Activated T-helper 9 cell treated with anti-CD3 and anti-CD28 coated beads, Interleukin-2, amount 50 U/mL, for 16 hours (primary cell): ENCODE results near the gene CRACR2B.

Experiments
- DNase-seq: peaks from one replicate; pipeline ENCODE4 v3.0.0-alpha.2; 2020; ENCODE audit warnings: low read depth

CRACR2B gene

GRCh38 chr11:811446-812245 is 16.1 kb upstream of the CRACR2B start:
- DNase-seq = no peak

DNA sequence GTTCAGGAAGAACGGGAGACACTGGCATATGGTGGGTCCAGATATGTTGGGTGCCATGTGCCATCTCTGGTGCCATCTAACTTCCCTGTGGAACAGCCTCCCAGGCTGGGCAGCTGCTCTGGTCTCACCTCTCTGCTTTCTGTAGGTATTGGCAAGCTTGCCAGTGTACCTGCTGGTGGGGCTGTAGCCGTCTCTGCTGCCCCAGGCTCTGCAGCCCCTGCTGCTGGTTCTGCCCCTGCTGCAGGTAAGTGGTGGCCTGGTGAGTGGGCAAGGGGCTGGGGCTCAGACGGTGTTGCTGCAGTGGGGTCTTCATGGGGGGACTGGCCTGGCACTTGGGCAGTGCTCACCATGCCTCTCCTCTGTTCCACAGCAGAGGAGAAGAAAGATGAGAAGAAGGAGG is 15.3 kb upstream of the CRACR2B start:
- DNase-seq = no peak

- no peak for DNase-seq
These were observed 14.7 kb upstream of the CRACR2B start for GRCh38 chr11:813072-813455.

- no peak for DNase-seq
These were observed 14.1 kb upstream of the CRACR2B start for GRCh38 chr11:813456-814096.

GRCh38 chr11:815675-816432 is 11.9 kb upstream of the CRACR2B start:
- no peak for DNase-seq

DNA sequence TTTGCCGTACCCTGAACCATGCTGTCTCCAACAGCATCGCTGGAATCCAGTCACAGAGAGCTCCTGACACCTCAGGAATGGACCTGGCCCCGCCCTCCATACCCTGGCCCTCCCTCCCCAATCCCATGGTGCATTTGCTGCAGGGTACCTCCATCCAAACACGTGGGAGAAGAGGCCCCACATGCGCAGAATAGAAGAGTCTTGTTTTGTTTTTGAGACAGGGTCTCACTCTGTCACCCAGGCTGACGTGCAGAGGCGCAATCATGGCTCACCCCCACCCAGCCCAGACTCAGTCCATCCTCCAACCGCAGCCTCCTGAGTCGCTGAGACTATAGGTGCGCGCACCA is 11.3 kb upstream of the CRACR2B start:
- no peak for DNase-seq

GRCh38 chr11:818396-819128 is 9.2 kb upstream of the CRACR2B start, which contains the start of gene PNPLA2:
Gene PNPLA2 (plus strand): TSS chr11:818914. CDS start chr11:819719, 805 bp downstream.
- no peak for DNase-seq

- peak; percentile 84 for DNase-seq
These were observed 8.4 kb upstream of the CRACR2B start for GRCh38 chr11:819129-819931.

- DNase-seq = peak; percentile 86
These were observed 7.6 kb upstream of the CRACR2B start for GRCh38 chr11:819943-820649.

DNA sequence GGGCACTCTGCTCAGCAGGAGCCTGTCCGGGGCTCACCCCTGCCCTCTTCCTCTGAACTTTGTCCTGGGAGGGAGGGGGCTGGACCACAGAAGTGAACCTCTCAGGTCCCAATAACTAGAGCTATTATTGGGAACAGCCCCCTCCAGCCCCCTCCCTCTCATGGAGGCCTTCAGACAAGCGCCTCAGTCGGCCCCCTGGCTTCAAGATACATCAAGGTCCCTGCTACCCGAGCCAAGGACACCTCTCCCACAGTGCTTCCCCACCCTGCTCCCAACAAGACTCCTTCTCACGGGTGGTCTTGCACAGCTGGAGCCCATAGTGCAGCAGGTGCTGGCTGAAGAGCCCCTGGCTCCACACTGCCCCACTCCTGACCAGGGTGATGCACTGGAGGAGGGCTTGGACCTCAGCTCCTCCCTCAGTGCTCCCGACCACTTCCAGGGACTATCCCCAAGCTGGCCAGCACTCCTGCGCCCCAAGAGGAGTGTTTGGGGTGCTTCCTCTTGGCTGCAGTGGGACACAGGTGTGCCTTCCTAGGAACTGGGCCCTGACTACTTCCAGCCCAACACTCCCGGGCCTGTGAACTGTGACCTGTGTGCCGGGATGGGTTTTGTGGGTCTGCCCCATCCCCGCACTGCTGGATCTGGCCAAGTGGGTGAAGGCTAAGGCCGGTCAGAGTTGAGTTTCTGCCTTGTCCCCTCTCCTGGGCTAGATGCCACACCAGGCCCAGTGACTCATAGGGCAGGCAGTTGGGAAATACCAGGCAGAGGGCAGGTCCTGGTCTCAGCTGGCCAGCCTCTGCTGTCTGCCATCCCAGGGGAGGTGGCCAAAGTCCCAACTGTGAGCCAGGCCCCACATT is 6.8 kb upstream of the CRACR2B start:
- no peak for DNase-seq

DNA sequence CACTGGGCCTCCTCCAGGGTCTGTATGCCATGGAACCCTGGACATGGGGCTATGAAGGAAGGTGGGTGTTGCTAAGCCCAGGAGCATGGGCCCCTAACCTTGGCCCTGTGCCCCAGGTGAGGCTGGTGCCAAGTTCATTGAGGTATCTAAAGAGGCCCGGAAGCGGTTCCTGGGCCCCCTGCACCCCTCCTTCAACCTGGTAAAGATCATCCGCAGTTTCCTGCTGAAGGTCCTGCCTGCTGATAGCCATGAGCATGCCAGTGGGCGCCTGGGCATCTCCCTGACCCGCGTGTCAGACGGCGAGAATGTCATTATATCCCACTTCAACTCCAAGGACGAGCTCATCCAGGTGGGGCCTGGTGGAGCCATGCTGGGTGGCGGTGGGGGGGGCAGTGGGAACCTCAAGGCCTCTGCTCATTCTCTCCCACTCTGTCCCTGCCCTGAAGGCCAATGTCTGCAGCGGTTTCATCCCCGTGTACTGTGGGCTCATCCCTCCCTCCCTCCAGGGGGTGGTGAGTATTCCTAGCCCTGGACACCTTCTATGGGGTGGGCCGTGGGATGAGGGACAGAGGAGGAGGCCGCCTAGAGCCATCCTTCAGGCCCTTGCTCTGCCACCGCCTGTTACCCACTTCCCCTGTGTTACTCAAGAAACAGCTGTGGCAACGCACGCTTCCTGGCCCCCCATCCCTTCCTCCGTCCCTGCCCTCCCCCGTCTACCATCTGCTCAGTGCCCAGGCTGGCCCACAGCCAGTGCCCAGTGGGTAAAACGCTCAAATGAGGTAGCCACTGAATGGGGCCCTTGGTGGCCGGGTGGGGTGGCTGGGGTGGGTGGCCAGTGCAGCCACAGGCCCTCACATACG is 6.0 kb upstream of the CRACR2B start:
- DNase-seq = no peak

DNA sequence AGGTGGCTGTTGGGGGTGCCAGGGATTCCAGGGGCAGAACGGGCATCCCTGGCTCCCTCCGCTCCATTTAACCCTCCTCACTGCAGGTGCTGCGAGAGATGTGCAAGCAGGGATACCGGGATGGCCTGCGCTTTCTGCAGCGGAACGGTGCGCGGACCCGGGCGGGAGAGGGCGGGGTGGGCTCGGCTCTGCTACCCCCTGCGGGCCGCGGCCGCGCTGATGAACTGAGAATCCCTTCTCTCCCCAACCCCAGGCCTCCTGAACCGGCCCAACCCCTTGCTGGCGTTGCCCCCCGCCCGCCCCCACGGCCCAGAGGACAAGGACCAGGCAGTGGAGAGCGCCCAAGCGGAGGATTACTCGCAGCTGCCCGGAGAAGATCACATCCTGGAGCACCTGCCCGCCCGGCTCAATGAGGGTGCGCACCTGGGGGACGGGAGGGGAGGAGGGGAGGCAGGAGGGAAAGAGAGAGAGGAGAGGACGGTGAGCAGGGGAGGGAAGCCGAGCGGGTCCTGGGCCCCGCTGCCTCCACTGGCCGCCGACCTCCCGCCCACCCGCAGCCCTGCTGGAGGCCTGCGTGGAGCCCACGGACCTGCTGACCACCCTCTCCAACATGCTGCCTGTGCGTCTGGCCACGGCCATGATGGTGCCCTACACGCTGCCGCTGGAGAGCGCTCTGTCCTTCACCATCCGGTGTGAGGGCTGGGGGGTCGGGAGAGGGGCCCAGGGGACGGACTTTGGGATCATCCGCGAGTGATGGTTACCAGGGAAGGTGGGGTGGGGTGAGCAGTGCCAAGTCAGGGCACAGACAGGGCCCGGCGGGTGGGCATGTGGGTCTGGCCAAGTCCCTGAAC is 4.1 kb upstream of the CRACR2B start:
- DNase-seq = no peak

DNA sequence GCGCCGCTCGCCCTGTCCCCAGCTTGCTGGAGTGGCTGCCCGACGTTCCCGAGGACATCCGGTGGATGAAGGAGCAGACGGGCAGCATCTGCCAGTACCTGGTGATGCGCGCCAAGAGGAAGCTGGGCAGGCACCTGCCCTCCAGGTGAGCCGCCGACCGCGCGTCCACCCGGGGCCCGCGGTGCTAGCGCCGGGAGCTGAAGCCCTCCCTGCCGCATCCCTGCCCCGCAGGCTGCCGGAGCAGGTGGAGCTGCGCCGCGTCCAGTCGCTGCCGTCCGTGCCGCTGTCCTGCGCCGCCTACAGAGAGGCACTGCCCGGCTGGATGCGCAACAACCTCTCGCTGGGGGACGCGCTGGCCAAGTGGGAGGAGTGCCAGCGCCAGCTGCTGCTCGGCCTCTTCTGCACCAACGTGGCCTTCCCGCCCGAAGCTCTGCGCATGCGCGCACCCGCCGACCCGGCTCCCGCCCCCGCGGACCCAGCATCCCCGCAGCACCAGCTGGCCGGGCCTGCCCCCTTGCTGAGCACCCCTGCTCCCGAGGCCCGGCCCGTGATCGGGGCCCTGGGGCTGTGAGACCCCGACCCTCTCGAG is 3.3 kb upstream of the CRACR2B start:
- no peak for DNase-seq

DNA sequence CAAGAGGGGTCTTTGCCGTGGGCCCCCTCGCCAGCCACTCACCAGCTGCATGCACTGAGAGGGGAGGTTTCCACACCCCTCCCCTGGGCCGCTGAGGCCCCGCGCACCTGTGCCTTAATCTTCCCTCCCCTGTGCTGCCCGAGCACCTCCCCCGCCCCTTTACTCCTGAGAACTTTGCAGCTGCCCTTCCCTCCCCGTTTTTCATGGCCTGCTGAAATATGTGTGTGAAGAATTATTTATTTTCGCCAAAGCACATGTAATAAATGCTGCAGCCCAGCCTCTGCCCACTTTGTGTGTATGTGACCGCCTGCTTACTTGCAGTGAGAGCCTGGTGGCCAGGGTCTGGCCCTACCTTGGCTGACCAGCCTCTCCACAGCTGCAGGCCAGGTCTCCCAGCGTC is 2.8 kb upstream of the CRACR2B start:
- no peak for DNase-seq

DNA sequence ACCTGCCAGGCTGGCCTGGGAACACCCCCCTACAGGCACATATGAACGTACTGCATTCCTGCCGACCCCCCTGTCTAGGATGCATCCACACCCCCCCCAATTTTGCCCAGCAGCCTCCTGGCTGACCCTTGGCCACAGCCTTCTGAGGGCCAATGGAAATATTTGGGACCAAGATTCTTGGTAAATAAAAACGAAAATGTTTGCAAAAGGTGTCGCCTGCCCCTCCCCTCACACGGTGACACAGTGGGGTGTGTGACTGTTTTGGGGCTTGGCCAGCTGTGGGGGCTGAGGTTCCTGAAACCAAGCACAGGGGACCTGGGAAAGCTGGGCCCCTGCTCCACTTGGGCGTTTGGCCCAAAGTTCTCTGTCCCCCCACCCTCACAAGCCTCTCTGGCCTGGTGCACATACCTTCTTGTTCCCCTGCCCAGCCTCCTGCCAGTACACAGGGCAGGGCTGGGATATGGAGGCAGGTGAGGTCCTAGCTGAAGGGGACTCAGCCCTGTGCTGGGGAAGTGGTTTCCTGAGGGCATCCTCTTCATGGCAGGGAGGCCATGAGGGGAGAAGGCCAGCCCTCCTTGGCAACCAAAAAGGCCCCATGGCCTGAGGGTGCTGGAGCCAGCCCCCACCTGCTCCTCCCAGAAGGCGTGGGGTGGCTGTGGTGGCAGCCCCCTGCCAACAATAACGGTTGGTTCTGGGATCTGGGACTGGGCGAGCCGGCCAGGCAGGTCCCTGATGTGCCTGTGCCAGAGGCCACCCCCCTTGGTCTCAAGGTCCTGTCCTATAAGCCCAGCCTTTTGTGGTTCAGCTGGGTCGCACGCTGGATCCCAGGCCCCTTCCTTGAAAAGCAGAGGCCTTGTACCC is 2.1 kb upstream of the CRACR2B start:
- DNase-seq = no peak

GRCh38 chr11:826227-826621 is 1.5 kb upstream of the CRACR2B start:
- DNase-seq = no peak

DNA sequence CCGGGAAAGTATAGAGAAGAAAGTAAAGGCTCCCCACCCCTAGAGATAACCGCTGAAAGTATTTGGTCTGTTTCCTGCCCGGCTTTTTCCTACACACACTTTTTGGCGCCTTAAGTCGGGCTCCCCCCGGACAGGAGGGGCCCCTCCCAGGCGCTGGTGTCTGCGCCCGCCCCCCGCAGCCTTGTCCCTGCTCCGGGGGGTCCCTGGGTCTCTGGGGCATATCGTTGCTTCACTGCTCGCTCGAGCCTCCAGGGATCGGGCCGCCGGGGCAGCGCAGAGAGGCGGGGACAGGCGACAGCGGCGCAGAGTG is 928 bp upstream of the CRACR2B start:
- no peak for DNase-seq
